Measurements from ENCODE around the gene NFYC. TPM values are rescaled to one million over a fixed set of nuclear protein-coding genes. Genes with fewer than 3 reads are reported as not detected.

Gene NFYC
- total and polyA plus RNA-seq, 7 donors: 45.8 to 69.0 (median 58.6) TPM

DNA sequence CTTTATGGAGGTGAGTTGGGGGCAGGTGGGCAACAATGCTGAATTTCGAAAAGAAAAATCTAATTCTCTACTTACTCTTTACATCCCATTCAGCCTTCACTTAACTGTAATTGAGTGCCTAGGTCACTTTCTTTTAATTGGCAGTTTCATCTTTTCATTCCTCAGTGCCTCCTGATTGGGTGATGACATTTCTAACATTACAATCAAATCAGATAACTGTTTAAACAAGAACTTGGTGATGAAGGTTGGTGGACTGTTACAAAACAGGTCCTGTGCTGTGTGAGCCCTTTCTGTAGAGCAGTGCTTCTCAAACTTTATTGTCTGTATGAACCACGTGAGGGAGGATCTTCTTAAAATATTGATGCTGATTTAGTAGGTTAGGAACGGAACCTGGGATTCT, 51.9 kb downstream of the NFYC start:
- H3K36me3 ChIP-seq (ENCODE audit: insufficient read depth in 1 of 2, low read depth in 1 of 2): peaks cover 11 to 40% of the 10 kb centered on the region in 2 donors
- peak overlapping the region; percentile 77 for H3K27ac ChIP-seq
- ATAC-seq (no peak), DNase-seq (no peak)
- H3K9me3 ChIP-seq: no peaks in the 10 kb centered on the region
- TF ChIP-seq, protein P1, sequence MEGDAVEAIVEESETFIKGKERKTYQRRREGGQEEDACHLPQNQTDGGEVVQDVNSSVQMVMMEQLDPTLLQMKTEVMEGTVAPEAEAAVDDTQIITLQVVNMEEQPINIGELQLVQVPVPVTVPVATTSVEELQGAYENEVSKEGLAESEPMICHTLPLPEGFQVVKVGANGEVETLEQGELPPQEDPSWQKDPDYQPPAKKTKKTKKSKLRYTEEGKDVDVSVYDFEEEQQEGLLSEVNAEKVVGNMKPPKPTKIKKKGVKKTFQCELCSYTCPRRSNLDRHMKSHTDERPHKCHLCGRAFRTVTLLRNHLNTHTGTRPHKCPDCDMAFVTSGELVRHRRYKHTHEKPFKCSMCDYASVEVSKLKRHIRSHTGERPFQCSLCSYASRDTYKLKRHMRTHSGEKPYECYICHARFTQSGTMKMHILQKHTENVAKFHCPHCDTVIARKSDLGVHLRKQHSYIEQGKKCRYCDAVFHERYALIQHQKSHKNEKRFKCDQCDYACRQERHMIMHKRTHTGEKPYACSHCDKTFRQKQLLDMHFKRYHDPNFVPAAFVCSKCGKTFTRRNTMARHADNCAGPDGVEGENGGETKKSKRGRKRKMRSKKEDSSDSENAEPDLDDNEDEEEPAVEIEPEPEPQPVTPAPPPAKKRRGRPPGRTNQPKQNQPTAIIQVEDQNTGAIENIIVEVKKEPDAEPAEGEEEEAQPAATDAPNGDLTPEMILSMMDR (IDR thresholded peaks at IDR 0.05): no peak
- H3K4me3 ChIP-seq: no peak overlapping the region
- no peaks in the 10 kb centered on the region for H3K27me3 ChIP-seq (ENCODE audit: insufficient read depth in 3 of 3, low read length in 2 of 3)
- peaks cover 49% of the 10 kb centered on the region for H3K4me1 ChIP-seq
- intact Hi-C loops (cut with DNase I): no loop called here
- 86 to 91% (median 90%) methylated on average over 3 of the region's 3 CpGs for WGBS, 3 donors

DNA sequence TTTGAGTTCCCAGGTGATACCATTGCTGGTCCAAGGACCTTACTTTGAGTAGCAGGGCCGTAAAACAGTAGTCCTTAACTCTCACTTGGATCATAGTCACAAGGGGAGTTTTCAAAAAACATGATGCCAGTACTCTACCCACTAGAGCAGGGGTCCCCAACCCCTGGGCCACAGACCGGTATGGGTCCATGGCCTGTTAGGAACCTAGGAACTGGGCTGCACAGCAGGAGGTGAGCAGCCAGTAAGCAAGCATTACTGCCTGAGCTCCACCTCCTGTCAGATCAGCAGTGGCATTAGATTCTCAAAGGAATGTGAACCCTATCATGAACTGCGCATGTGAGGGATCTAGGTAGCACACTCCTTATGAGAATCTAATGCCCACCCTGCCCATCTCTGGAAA, 52.4 kb downstream of the NFYC start:
- ATAC-seq (peak in 1 of 4 donors; percentile 8), DNase-seq (no peak)
- peaks cover 46% of the 10 kb centered on the region for H3K4me1 ChIP-seq
- peaks cover 11 to 41% of the 10 kb centered on the region in 2 donors for H3K36me3 ChIP-seq (ENCODE audit: insufficient read depth in 1 of 2, low read depth in 1 of 2)
- intact Hi-C loops (cut with DNase I): no loop called here
- WGBS, 3 donors: 89 to 96% (median 90%) methylated on average over 3 of the region's 3 CpGs
- no peaks in the 10 kb centered on the region for H3K9me3 ChIP-seq
- H3K4me3 ChIP-seq: no peak overlapping the region
- H3K27me3 ChIP-seq (ENCODE audit: insufficient read depth in 3 of 3, low read length in 2 of 3): no peaks in the 10 kb centered on the region
- peak overlapping the region; percentile 77 for H3K27ac ChIP-seq
- TF ChIP-seq, protein P1 (IDR thresholded peaks at IDR 0.05): no peak

DNA sequence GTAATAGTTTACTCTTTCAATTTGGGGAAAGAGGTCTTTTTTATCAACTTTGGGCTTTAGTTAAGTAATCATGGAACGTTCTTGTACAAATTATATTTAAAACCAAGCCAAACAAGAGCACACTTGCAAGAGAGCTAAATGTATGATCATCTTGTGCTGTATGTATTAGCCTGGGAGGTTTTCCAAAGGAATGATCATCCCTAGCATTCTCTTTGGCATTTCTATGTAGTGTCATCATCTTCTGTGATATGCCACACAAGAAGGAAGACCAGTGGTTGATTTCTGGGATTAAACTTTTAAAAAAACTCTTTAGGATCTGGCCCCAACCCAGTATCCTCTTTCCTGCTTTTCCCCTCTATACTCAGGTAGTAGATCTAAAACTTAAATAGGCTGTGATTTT, 53.7 kb downstream of the NFYC start:
- Histone ChIP-seq H3K36me3 (ENCODE audit: insufficient read depth in 1 of 2, low read depth in 1 of 2) (peaks cover 4 to 40% of the 10 kb centered on the region in 2 donors), H3K4me3 (no peak overlapping the region), H3K27me3 (ENCODE audit: insufficient read depth in 3 of 3, low read length in 2 of 3) (no peaks in the 10 kb centered on the region), H3K9me3 (no peaks in the 10 kb centered on the region), H3K27ac (peak overlapping the region; percentile 38), H3K4me1 (peaks cover 46% of the 10 kb centered on the region)
- intact Hi-C loops (cut with DNase I): no loop called here
- DNase-seq: no peak
- no peak for ATAC-seq
- 33 to 42% (median 37%) methylated on average over 1 of the region's 1 CpG for WGBS, 3 donors
- TF ChIP-seq, protein P1 (IDR thresholded peaks at IDR 0.05): no peak

DNA sequence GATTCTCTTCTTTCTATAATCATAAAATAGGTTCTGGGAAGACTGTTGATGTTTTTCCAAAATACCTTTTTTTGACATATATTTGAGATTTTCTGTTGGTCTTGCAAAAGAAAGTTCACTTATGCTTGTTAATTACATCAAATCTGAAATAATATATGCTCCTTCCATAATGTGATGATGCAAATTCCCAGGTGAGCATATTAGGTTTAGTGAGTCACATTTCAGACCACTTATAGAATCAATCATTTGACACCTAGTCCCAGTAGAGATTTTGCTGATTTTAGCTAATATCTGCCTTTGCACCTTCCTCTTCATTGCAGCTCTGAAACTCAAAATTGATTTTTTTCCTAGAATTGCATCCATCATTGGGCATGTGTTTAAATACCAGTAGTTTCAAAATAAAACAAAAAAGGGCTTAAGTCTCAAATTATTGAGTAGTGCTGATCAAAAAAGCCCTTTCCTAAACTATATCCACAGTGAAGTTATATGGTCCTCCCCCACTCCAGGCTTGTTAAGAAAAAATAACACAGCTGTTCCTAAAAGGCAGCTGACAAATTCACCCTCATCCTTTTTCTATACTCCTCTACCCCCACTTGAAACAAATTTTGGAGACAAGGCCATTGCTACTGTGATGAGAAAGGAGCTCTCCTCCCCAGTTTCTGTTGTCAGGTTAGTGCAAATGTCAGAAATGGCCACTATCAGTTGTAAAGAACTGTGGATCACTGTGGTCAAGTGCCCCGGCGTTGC, 55.0 kb downstream of the NFYC start:
- TF ChIP-seq, protein P1 (IDR thresholded peaks at IDR 0.05): no peak
- no peak for ATAC-seq
- intact Hi-C loops (cut with DNase I): no loop called here
- H3K4me3 ChIP-seq: no peak overlapping the region
- no peak for DNase-seq
- 74 to 94% (median 83%) methylated on average over 2 of the region's 2 CpGs for WGBS, 3 donors
- H3K9me3 ChIP-seq: no peaks in the 10 kb centered on the region
- peaks cover 4 to 47% of the 10 kb centered on the region in 2 donors for H3K36me3 ChIP-seq (ENCODE audit: insufficient read depth in 1 of 2, low read depth in 1 of 2)
- no peaks in the 10 kb centered on the region for H3K27me3 ChIP-seq (ENCODE audit: insufficient read depth in 3 of 3, low read length in 2 of 3)
- peak overlapping the region; percentile 40 for H3K27ac ChIP-seq
- H3K4me1 ChIP-seq: peaks cover 39% of the 10 kb centered on the region

All from psoas muscle (tissue), 8 donors.